Body of pancreas (tissue), 4 donors: ENCODE results near the gene PGLYRP1. TPM values are rescaled to one million over a fixed set of nuclear protein-coding genes. Genes with fewer than 3 reads are reported as not detected.

ENCODE experiments used
- ATAC-seq: fragments of 150-250 bp; one replicate; pipeline ENCODE4 v1.9.1; 2016
- DNase-seq, 4 donors: peaks; one replicate each; pipeline ENCODE4 v3.0.0-alpha.2; 2019
- H3K27ac ChIP-seq, 4 donors: fragments of 200-600 bp; sonication (generic); 1 replicate in 3 of 4; 2 replicates in 1 of 4; pipeline versions ENCODE4 v1.5.1 to v1.6.1; 2016 to 2019; ENCODE audit warnings: mild to moderate bottlenecking in 1 of 4, mixed read lengths in 1 of 4, moderate library complexity in 1 of 4
- H3K27me3 ChIP-seq, 2 donors: fragments of 200-600 bp; sonication (generic); one replicate each; pipeline ENCODE4 v1.6.0; 2016; ENCODE audit warnings: mild to moderate bottlenecking in 1 of 2
- H3K36me3 ChIP-seq, 2 donors: fragments of 200-600 bp; sonication (generic); replicated peaks in 1 of 2; 2 replicates each; pipeline ENCODE4 v1.5.1; 2016; ENCODE audit warnings: low read depth in 2 of 2; ENCODE audit not compliant: insufficient read depth in 1 of 2
- H3K4me1 ChIP-seq: fragments of 200-600 bp; sonication (generic); one replicate; pipeline ENCODE4 v1.6.0; 2016
- H3K4me3 ChIP-seq, 2 donors: fragments of 200-600 bp; sonication (generic); 1 replicate in 1 of 2; 2 replicates in 1 of 2; pipeline ENCODE4 v1.5.1; 2016 to 2019
- H3K9me3 ChIP-seq, 3 donors: fragments of 200-600 bp; sonication (generic); 1 replicate in 2 of 3; 2 replicates in 1 of 3; pipeline ENCODE4 v1.5.1; 2016
- CTCF ChIP-seq, 7 experiments: fragments of 450-650 bp in 4 of 7; fragments of 200-600 bp in 3 of 7; sonication (generic) in 3 of 7; IDR thresholded peaks; one replicate each; pipeline ENCODE4 v1.5.1; 2016 to 2019; ENCODE audit warnings: antibody characterized with exemption in 7 of 7
- POLR2A ChIP-seq, 3 donors: fragments of 450-650 bp; IDR thresholded peaks; one replicate each; pipeline ENCODE4 v1.6.1; 2016; ENCODE audit warnings: antibody characterized with exemption in 3 of 3, mild to moderate bottlenecking in 2 of 3
- WGBS, 2 donors: methylation state at CpG; one replicate each; pipeline ENCODE4 v1.1.5; 2017; 5-methylcytosine and 5-hydroxymethylcytosine counted together
- intact Hi-C: fragments of 100-400 bp; cut with DNase I; formaldehyde crosslinking; loops from one replicate; pipeline ENCODE4 v1.15.1; 2023
- total RNA-seq, 2 donors: library from RNA; depleted of rRNA; stranded (reverse); fragments of >200 nt; gene quantifications; one replicate each; pipeline ENCODE4 v1.1.0, GENCODE V29; 2016

Gene PGLYRP1
- total RNA-seq, 2 donors from 2014 or later = not detected

- H3K36me3 ChIP-seq = no peaks in the 10 kb centered on the region
- H3K4me1 ChIP-seq = no peaks in the 10 kb centered on the region
- DNase-seq (no peak), ATAC-seq (no peak)
- intact Hi-C loops = no loop called here
- 65 to 77% methylated on average over 6 of the region's 6 CpGs for whole genome bisulfite sequencing, 2 donors
- H3K27ac ChIP-seq = no peak overlapping the region
- H3K4me3 ChIP-seq = no peak overlapping the region
- H3K27me3 ChIP-seq = no peaks in the 10 kb centered on the region
- H3K9me3 ChIP-seq = no peaks in the 10 kb centered on the region
- TF ChIP-seq POLR2A (IDR thresholded peaks at IDR 0.05) = no peak
- no peak for TF ChIP-seq CTCF (IDR thresholded peaks at IDR 0.05)
Measured at GRCh38 chr19:46035546-46035945, 12.7 kb upstream of the PGLYRP1 start.

GRCh38 chr19:46033401-46033800 lies 10.5 kb upstream of the PGLYRP1 start:
- no peaks in the 10 kb centered on the region for H3K27me3 ChIP-seq
- intact Hi-C loops = no loop called here
- WGBS, 2 donors = 86% methylated on average over 11 of the region's 11 CpGs; no CpG with 5 or more reads in 1 of the 2 donors
- no peak for ATAC-seq
- H3K4me3 ChIP-seq = no peak overlapping the region
- no peak for DNase-seq
- no peak for TF ChIP-seq POLR2A (IDR thresholded peaks at IDR 0.05)
- TF ChIP-seq CTCF (IDR thresholded peaks at IDR 0.05) = no peak
- no peak overlapping the region for H3K27ac ChIP-seq
- no peaks in the 10 kb centered on the region for H3K36me3 ChIP-seq
- H3K4me1 ChIP-seq = no peaks in the 10 kb centered on the region
- no peaks in the 10 kb centered on the region for H3K9me3 ChIP-seq

- intact Hi-C loops = no loop called here
- Histone ChIP-seq H3K4me3 (no peak overlapping the region), H3K27ac (no peak overlapping the region), H3K27me3 (no peaks in the 10 kb centered on the region), H3K9me3 (no peaks in the 10 kb centered on the region), H3K36me3 (no peaks in the 10 kb centered on the region), H3K4me1 (no peaks in the 10 kb centered on the region)
- TF ChIP-seq CTCF (IDR thresholded peaks at IDR 0.05) = no peak
- TF ChIP-seq POLR2A (IDR thresholded peaks at IDR 0.05) = no peak
- DNase-seq (no peak), ATAC-seq (no peak)
- WGBS, 2 donors = 42 to 66% methylated on average over 2 to 3 of the region's 3 CpGs
Measured at GRCh38 chr19:46032597-46033025, 9.8 kb upstream of the PGLYRP1 start.

- Histone ChIP-seq H3K27ac (no peak overlapping the region), H3K4me1 (no peaks in the 10 kb centered on the region), H3K4me3 (no peak overlapping the region), H3K9me3 (no peaks in the 10 kb centered on the region), H3K27me3 (no peaks in the 10 kb centered on the region), H3K36me3 (no peaks in the 10 kb centered on the region)
- intact Hi-C loops = no loop called here
- DNase-seq (no peak), ATAC-seq (no peak)
- TF ChIP-seq POLR2A (IDR thresholded peaks at IDR 0.05) (no peak), CTCF (IDR thresholded peaks at IDR 0.05) (no peak)
- WGBS, 2 donors = 70 to 77% methylated on average over 2 to 4 of the region's 5 CpGs
Measured at GRCh38 chr19:46031781-46032596, 9.1 kb upstream of the PGLYRP1 start.
